Measurements from ENCODE around the gene DOCK3. TPM values are rescaled to one million over a fixed set of nuclear protein-coding genes. Genes with fewer than 3 reads are reported as not detected.
A peak's percentile ranks its signal among the peaks of the same experiment; 100 is the strongest.
"Not testable (repeated sequence)": the region's sequence is repeated elsewhere in the genome, so short reads cannot be mapped to it uniquely, and the experiment has no call there.

DOCK3 gene
- total RNA-seq, 2 donors from 2014 or later, result 7.7 to 8.5 TPM

- no peak for TF ChIP-seq CTCF (conservative IDR thresholded peaks at IDR 0.05)
- H3K27me3 Mint-ChIP-seq (ENCODE audit: insufficient read depth), result peaks cover 7% of the 10 kb centered on the region
- peaks cover 17% of the 10 kb centered on the region for H3K4me1 Mint-ChIP-seq
- Histone ChIP-seq H3K36me3 (ENCODE audit: control insufficient read depth, insufficient read depth, low read length) (no peaks in the 10 kb centered on the region), H3K27ac (ENCODE audit: low read depth, low read length) (no peak overlapping the region), H3K9ac (ENCODE audit: extremely low read depth, low read length, poor library complexity, severe bottlenecking) (no peak overlapping the region), H3K4me1 (ENCODE audit: control insufficient read depth, insufficient read depth, low read length) (no peaks in the 10 kb centered on the region), H3K27me3 (ENCODE audit: control insufficient read depth, insufficient read depth, low read length, poor library complexity, severe bottlenecking) (no peaks in the 10 kb centered on the region), H3K9me3 (ENCODE audit: control insufficient read depth, low read length) (no peaks in the 10 kb centered on the region), H3K4me3 (ENCODE audit: low read length) (no peak overlapping the region)
- WGBS, 2 experiments (ENCODE audit: insufficient coverage in 1 of 2, insufficient read length in 1 of 2), result 79 to 92% methylated on average over 5 of the region's 5 CpGs
- no peak overlapping the region for H3K4me3 Mint-ChIP-seq
- H3K9me3 Mint-ChIP-seq, result no peaks in the 10 kb centered on the region
- H3K27ac Mint-ChIP-seq, result no peak overlapping the region
- no peaks in the 10 kb centered on the region for H3K36me3 Mint-ChIP-seq (ENCODE audit: low read depth)
- peak; percentile 32 for DNase-seq
These were observed 9.5 kb upstream of the DOCK3 start for GRCh38 chr3:50665081-50665840.

GRCh38 chr3:50665841-50666115 lies 8.9 kb upstream of the DOCK3 start:
- not testable (repeated sequence) for H3K4me3 ChIP-seq (ENCODE audit: low read length); H3K9me3 ChIP-seq (ENCODE audit: control insufficient read depth, low read length); H3K4me1 ChIP-seq (ENCODE audit: control insufficient read depth, insufficient read depth, low read length); H3K36me3 ChIP-seq (ENCODE audit: control insufficient read depth, insufficient read depth, low read length); H3K27ac ChIP-seq (ENCODE audit: low read depth, low read length); H3K27ac Mint-ChIP-seq; H3K27me3 ChIP-seq (ENCODE audit: control insufficient read depth, insufficient read depth, low read length, poor library complexity, severe bottlenecking); DNase-seq; H3K36me3 Mint-ChIP-seq (ENCODE audit: low read depth); H3K9me3 Mint-ChIP-seq; H3K9ac ChIP-seq (ENCODE audit: extremely low read depth, low read length, poor library complexity, severe bottlenecking); H3K4me3 Mint-ChIP-seq
- 86 to 88% methylated on average over 7 to 9 of the region's 9 CpGs for WGBS, 2 experiments (ENCODE audit: insufficient coverage in 1 of 2, insufficient read length in 1 of 2)
- Mint-ChIP-seq H3K4me1 (peaks cover 18% of the 10 kb centered on the region), H3K27me3 (ENCODE audit: insufficient read depth) (peaks cover 12% of the 10 kb centered on the region)

- no peak for DNase-seq
- no peak overlapping the region for H3K9ac ChIP-seq (ENCODE audit: extremely low read depth, low read length, poor library complexity, severe bottlenecking)
- Mint-ChIP-seq H3K27me3 (ENCODE audit: insufficient read depth) (peaks cover 20% of the 10 kb centered on the region), H3K36me3 (ENCODE audit: low read depth) (no peaks in the 10 kb centered on the region), H3K4me1 (peaks cover 17% of the 10 kb centered on the region), H3K9me3 (no peaks in the 10 kb centered on the region), H3K4me3 (no peak overlapping the region), H3K27ac (no peak overlapping the region)
- 100% methylated on average over 1 of the region's 1 CpG; no CpG with 5 or more reads in 1 of the 2 experiments for WGBS, 2 experiments (ENCODE audit: insufficient coverage in 1 of 2, insufficient read length in 1 of 2)
- H3K4me1 ChIP-seq (ENCODE audit: control insufficient read depth, insufficient read depth, low read length), result no peaks in the 10 kb centered on the region
- TF ChIP-seq CTCF (conservative IDR thresholded peaks at IDR 0.05), result no peak
- H3K9me3 ChIP-seq (ENCODE audit: control insufficient read depth, low read length), result no peaks in the 10 kb centered on the region
- H3K36me3 ChIP-seq (ENCODE audit: control insufficient read depth, insufficient read depth, low read length), result no peaks in the 10 kb centered on the region
- H3K27me3 ChIP-seq (ENCODE audit: control insufficient read depth, insufficient read depth, low read length, poor library complexity, severe bottlenecking), result peaks cover 12% of the 10 kb centered on the region
- no peak overlapping the region for H3K4me3 ChIP-seq (ENCODE audit: low read length)
- no peak overlapping the region for H3K27ac ChIP-seq (ENCODE audit: low read depth, low read length)
These were observed 7.9 kb upstream of the DOCK3 start for GRCh38 chr3:50666837-50667236.

GRCh38 chr3:50671331-50671730 lies 3.4 kb upstream of the DOCK3 start:
- Mint-ChIP-seq H3K36me3 (ENCODE audit: low read depth) (no peaks in the 10 kb centered on the region), H3K9me3 (no peaks in the 10 kb centered on the region), H3K27me3 (ENCODE audit: insufficient read depth) (peaks cover 47% of the 10 kb centered on the region), H3K27ac (no peak overlapping the region), H3K4me3 (no peak overlapping the region), H3K4me1 (peaks cover 12% of the 10 kb centered on the region)
- no peak overlapping the region for H3K4me3 ChIP-seq (ENCODE audit: low read length)
- 92 to 94% methylated on average over 4 of the region's 4 CpGs for WGBS, 2 experiments (ENCODE audit: insufficient coverage in 1 of 2, insufficient read length in 1 of 2)
- DNase-seq, result peak; percentile 28
- TF ChIP-seq CTCF (conservative IDR thresholded peaks at IDR 0.05), result no peak
- H3K27me3 ChIP-seq (ENCODE audit: control insufficient read depth, insufficient read depth, low read length, poor library complexity, severe bottlenecking), result peaks cover 39% of the 10 kb centered on the region
- no peaks in the 10 kb centered on the region for H3K4me1 ChIP-seq (ENCODE audit: control insufficient read depth, insufficient read depth, low read length)
- no peak overlapping the region for H3K9ac ChIP-seq (ENCODE audit: extremely low read depth, low read length, poor library complexity, severe bottlenecking)
- H3K36me3 ChIP-seq (ENCODE audit: control insufficient read depth, insufficient read depth, low read length), result no peaks in the 10 kb centered on the region
- no peaks in the 10 kb centered on the region for H3K9me3 ChIP-seq (ENCODE audit: control insufficient read depth, low read length)
- H3K27ac ChIP-seq (ENCODE audit: low read depth, low read length), result no peak overlapping the region
